Measurements from ENCODE around the gene WDR82. TPM values are rescaled to one million over a fixed set of nuclear protein-coding genes. Genes with fewer than 3 reads are reported as not detected.
"Not testable (repeated sequence)": the region's sequence is repeated elsewhere in the genome, so short reads cannot be mapped to it uniquely, and the experiment has no call there.

Gene WDR82
- total RNA-seq, 1 donor from 2014 or later = 96.8 TPM

- Mint-ChIP-seq H3K27me3 (no peaks in the 10 kb centered on the region), H3K4me3 (peak overlapping the region; percentile 100), H3K27ac (peak overlapping the region; percentile 100), H3K36me3 (no peaks in the 10 kb centered on the region), H3K4me1 (ENCODE audit: unreplicated experiment) (peaks cover 23% of the 10 kb centered on the region), H3K9me3 (no peaks in the 10 kb centered on the region)
- peak; percentile 31 for TF ChIP-seq CTCF (conservative IDR thresholded peaks at IDR 0.05)
- DNase-seq (ENCODE audit: extremely low spot score, unreplicated experiment) = no peak
Observed at GRCh38 chr3:52289747-52290595, 11.5 kb upstream of the WDR82 start.

GRCh38 chr3:52289338-52289746, 10.9 kb upstream of the WDR82 start:
- Mint-ChIP-seq H3K4me1 (ENCODE audit: unreplicated experiment) (peaks cover 23% of the 10 kb centered on the region), H3K27ac (peak overlapping the region; percentile 100), H3K9me3 (no peaks in the 10 kb centered on the region), H3K27me3 (no peaks in the 10 kb centered on the region), H3K36me3 (no peaks in the 10 kb centered on the region), H3K4me3 (peak overlapping the region; percentile 100)
- no peak for TF ChIP-seq CTCF (conservative IDR thresholded peaks at IDR 0.05)
- no peak for DNase-seq (ENCODE audit: extremely low spot score, unreplicated experiment)

- no peaks in the 10 kb centered on the region for H3K9me3 Mint-ChIP-seq
- no peaks in the 10 kb centered on the region for H3K27me3 Mint-ChIP-seq
- H3K4me3 Mint-ChIP-seq = peak overlapping the region; percentile 100
- peaks cover 23% of the 10 kb centered on the region for H3K4me1 Mint-ChIP-seq (ENCODE audit: unreplicated experiment)
- no peak for TF ChIP-seq CTCF (conservative IDR thresholded peaks at IDR 0.05)
- no peak for DNase-seq (ENCODE audit: extremely low spot score, unreplicated experiment)
- no peaks in the 10 kb centered on the region for H3K36me3 Mint-ChIP-seq
- H3K27ac Mint-ChIP-seq = peak overlapping the region; percentile 100
Observed at GRCh38 chr3:52288674-52289073, 10.2 kb upstream of the WDR82 start.

- Mint-ChIP-seq H3K9me3 (no peaks in the 10 kb centered on the region), H3K27me3 (no peaks in the 10 kb centered on the region), H3K4me1 (ENCODE audit: unreplicated experiment) (peaks cover 23% of the 10 kb centered on the region), H3K4me3 (peak overlapping the region; percentile 100), H3K36me3 (no peaks in the 10 kb centered on the region), H3K27ac (peak overlapping the region; percentile 100)
- no peak for TF ChIP-seq CTCF (conservative IDR thresholded peaks at IDR 0.05)
- no peak for DNase-seq (ENCODE audit: extremely low spot score, unreplicated experiment)
Observed at GRCh38 chr3:52286777-52287110, 8.3 kb upstream of the WDR82 start.

GRCh38 chr3:52284051-52284450, 5.6 kb upstream of the WDR82 start:
- H3K4me1 Mint-ChIP-seq (ENCODE audit: unreplicated experiment) = peaks cover 30% of the 10 kb centered on the region
- H3K36me3 Mint-ChIP-seq; H3K27me3 Mint-ChIP-seq; DNase-seq (ENCODE audit: extremely low spot score, unreplicated experiment); H3K9me3 Mint-ChIP-seq; H3K27ac Mint-ChIP-seq; H3K4me3 Mint-ChIP-seq: not testable (repeated sequence)

- H3K36me3 Mint-ChIP-seq = no peaks in the 10 kb centered on the region
- no peak for TF ChIP-seq CTCF (conservative IDR thresholded peaks at IDR 0.05)
- no peak for DNase-seq (ENCODE audit: extremely low spot score, unreplicated experiment)
- peak overlapping the region; percentile 20 for H3K4me3 Mint-ChIP-seq
- H3K27ac Mint-ChIP-seq = peak overlapping the region; percentile 82
- H3K27me3 Mint-ChIP-seq = no peaks in the 10 kb centered on the region
- peaks cover 24% of the 10 kb centered on the region for H3K4me1 Mint-ChIP-seq (ENCODE audit: unreplicated experiment)
- no peaks in the 10 kb centered on the region for H3K9me3 Mint-ChIP-seq
Observed at GRCh38 chr3:52283306-52283705, 4.9 kb upstream of the WDR82 start.

Data from type B pancreatic cell (in vitro differentiated cells).